HepG2 (cell line): Measurements from ENCODE around the gene TCFL5. TPM values are rescaled to one million over a fixed set of nuclear protein-coding genes. Genes with fewer than 3 reads are reported as not detected.
A peak's percentile ranks its signal among the peaks of the same experiment; 100 is the strongest.

Experiments
- ATF1 ChIP-seq: IDR thresholded peaks from 2 replicates; pipeline ENCODE4 v1.6.1; 2016; ENCODE audit warnings: mild to moderate bottlenecking, control low read depth
- BATF2 ChIP-seq: sonication (generic); formaldehyde crosslinking; IDR thresholded peaks from 2 replicates; pipeline ENCODE4 v1.8.0; 2022; ENCODE audit warnings: mild to moderate bottlenecking, missing genetic modification reagents, moderate library complexity
- BCLAF1 ChIP-seq: fragments of 450-650 bp; IDR thresholded peaks from 2 replicates; pipeline ENCODE4 v1.6.1; 2017; ENCODE audit warnings: mild to moderate bottlenecking
- CBX2 ChIP-seq, 2 experiments: fragments of 200-600 bp in 1 of 2; sonication (generic); formaldehyde crosslinking in 1 of 2; IDR thresholded peaks; 2 replicates each; pipeline versions ENCODE4 v1.7.0 to v1.8.1; 2018 to 2022; ENCODE audit warnings: low read depth in 2 of 2, low read length in 1 of 2, mild to moderate bottlenecking in 1 of 2, missing genetic modification reagents in 1 of 2
- CENPT ChIP-seq: sonication (generic); formaldehyde crosslinking; IDR thresholded peaks from 2 replicates; pipeline ENCODE4 v1.8.0; 2022; ENCODE audit warnings: low read depth, mild to moderate bottlenecking, moderate library complexity, missing genetic modification reagents
- FUBP1 ChIP-seq: sonication (generic); formaldehyde crosslinking; IDR thresholded peaks from 2 replicates; pipeline ENCODE4 v1.5.1; 2020; ENCODE audit warnings: missing genetic modification reagents, mild to moderate bottlenecking, borderline replicate concordance
- HINFP ChIP-seq: sonication (generic); formaldehyde crosslinking; IDR thresholded peaks from 2 replicates; pipeline ENCODE4 v1.4.0; 2020; ENCODE audit warnings: low read depth, mild to moderate bottlenecking, missing genetic modification reagents
- SNAPC2 ChIP-seq: sonication (generic); formaldehyde crosslinking; IDR thresholded peaks from 2 replicates; pipeline ENCODE4 v1.8.1; 2022; ENCODE audit warnings: mild to moderate bottlenecking, missing genetic modification reagents
- TEAD3 ChIP-seq: optimal IDR thresholded peaks from 2 replicates; pipeline ENCODE3; 2016; ENCODE audit warnings: borderline replicate concordance
- YEATS2 ChIP-seq: sonication (generic); formaldehyde crosslinking; IDR thresholded peaks from 2 replicates; pipeline ENCODE4 v1.4.0; 2020; ENCODE audit warnings: missing genetic modification reagents, borderline replicate concordance
- ZBTB46 ChIP-seq: sonication (generic); formaldehyde crosslinking; IDR thresholded peaks from 2 replicates; pipeline ENCODE4 v1.4.0; 2020; ENCODE audit warnings: mild to moderate bottlenecking, missing genetic modification reagents, borderline replicate concordance
- ZNF562 ChIP-seq: sonication (generic); formaldehyde crosslinking; IDR thresholded peaks from 2 replicates; pipeline ENCODE4 v1.8.0; 2022; ENCODE audit warnings: missing genetic modification reagents, borderline replicate concordance
- polyA plus RNA-seq, 8 experiments: library from polyadenylated mRNA; depleted of rRNA in 3 of 8; stranded (reverse) in 7 of 8; unstranded in 1 of 8; fragments of >200 nt; fragmentation: Illumina TruSeq in 4 of 8; extraction: Trizol in 4 of 8; gene quantifications; 2 replicates each; pipeline versions ENCODE4 v1.2.1 to v1.2.3, GENCODE V29; 2011 to 2016; ENCODE audit warnings: low read depth in 4 of 8, missing spikeins in 1 of 8, mixed read lengths in 1 of 8; ENCODE audit not compliant: insufficient read depth in 1 of 8
- total RNA-seq, 5 experiments: library from RNA; depleted of rRNA; stranded (reverse); fragments of >200 nt; fragmentation: Illumina TruSeq; extraction: Trizol; gene quantifications; 2 replicates each; pipeline ENCODE4 v1.2.3, GENCODE V29; 2016; ENCODE audit warnings: low read depth in 1 of 5

TCFL5 gene
- total and polyA plus RNA-seq, 2 of the 13 experiments (the other 11 are each of a cell fraction or from before 2014, with no cell fraction given) = 14.8 to 20.0 TPM

- TF ChIP-seq FUBP1 = no peak
- TF ChIP-seq ZBTB46 (CRISPR knock-in tag) = no peak
- no peak for TF ChIP-seq CBX2 (IDR thresholded peaks at IDR 0.05; ENCODE audit: low read depth, low read length)
- TF ChIP-seq CBX2 (CRISPR knock-in tag; IDR thresholded peaks at IDR 0.05; ENCODE audit: low read depth) = no peak
- no peak for TF ChIP-seq SNAPC2 (CRISPR knock-in tag)
- no peak for TF ChIP-seq BATF2 (CRISPR knock-in tag)
- TF ChIP-seq YEATS2 (CRISPR knock-in tag) = no peak
- no peak for TF ChIP-seq BCLAF1
- TF ChIP-seq ATF1 (CRISPR knock-in tag) = no peak
- peak; percentile 93; the same call in 1 of the 2 replicates for TF ChIP-seq HINFP (CRISPR knock-in tag)
- TF ChIP-seq TEAD3 = peak; percentile 85
- no peak for TF ChIP-seq CENPT (CRISPR knock-in tag)
- no peak for TF ChIP-seq ZNF562 (CRISPR knock-in tag)
These were observed 10.7 kb upstream of the TCFL5 start (continued) for GRCh38 chr20:62872184-62872847.
